Ovary (tissue), 3 donors: ENCODE results near the gene ALOX5AP.

Source experiments
- CTCF ChIP-seq, 3 donors: fragments of 450-650 bp in 2 of 3; fragments of 200-600 bp in 1 of 3; IDR thresholded peaks; one replicate each; pipeline versions ENCODE4 v1.5.1 to v1.8.0; 2016 to 2022; ENCODE audit warnings: antibody characterized with exemption in 3 of 3, mild to moderate bottlenecking in 1 of 3
- EP300 ChIP-seq: sonication (generic); formaldehyde crosslinking; IDR thresholded peaks from one replicate; pipeline ENCODE4 v1.6.1; 2017; ENCODE audit warnings: antibody characterized with exemption
- POLR2A ChIP-seq: fragments of 450-650 bp; IDR thresholded peaks from one replicate; pipeline ENCODE4 v1.6.1; 2017; ENCODE audit warnings: antibody characterized with exemption, mild to moderate bottlenecking, moderate library complexity
- donor health status: DM: no; HTN: no; CAD: no.

- TF ChIP-seq EP300 (no peak), CTCF (IDR thresholded peaks at IDR 0.05) (no peak), POLR2A (no peak)
Observed at GRCh38 chr13:30796631-30797601, 61.6 kb downstream of the ALOX5AP start.
